ENCODE data around the gene POLR2E.

DNA sequence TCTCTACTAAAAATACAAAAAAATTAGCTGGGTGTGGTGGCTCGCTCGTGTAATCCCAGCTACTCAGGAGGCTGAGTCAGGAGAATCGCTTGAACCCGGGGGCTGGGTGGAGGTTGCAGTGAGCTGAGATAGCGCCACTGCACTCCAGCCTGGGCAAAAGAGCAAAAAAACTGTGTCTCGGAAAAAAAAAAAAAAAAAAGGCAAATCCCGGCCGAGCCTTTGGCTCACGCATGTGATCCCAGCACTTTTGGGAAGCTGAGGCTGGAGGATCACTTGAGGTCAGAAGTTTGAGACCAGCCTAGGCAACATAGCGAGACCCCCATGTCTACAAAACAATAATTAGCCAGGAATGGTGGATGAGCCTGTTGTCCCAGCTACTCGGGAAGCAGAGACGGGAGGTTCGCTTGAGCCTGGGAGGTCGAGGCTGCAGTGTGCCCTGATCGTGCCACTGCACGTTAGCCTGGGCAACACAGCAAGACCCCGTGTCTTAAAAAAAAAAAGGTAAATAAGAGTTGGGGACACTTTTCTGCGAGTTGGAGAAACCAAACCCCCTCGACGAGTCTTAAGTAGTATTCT, 8.0 kb upstream of the POLR2E start:
- TF ChIP-seq, protein P1, sequence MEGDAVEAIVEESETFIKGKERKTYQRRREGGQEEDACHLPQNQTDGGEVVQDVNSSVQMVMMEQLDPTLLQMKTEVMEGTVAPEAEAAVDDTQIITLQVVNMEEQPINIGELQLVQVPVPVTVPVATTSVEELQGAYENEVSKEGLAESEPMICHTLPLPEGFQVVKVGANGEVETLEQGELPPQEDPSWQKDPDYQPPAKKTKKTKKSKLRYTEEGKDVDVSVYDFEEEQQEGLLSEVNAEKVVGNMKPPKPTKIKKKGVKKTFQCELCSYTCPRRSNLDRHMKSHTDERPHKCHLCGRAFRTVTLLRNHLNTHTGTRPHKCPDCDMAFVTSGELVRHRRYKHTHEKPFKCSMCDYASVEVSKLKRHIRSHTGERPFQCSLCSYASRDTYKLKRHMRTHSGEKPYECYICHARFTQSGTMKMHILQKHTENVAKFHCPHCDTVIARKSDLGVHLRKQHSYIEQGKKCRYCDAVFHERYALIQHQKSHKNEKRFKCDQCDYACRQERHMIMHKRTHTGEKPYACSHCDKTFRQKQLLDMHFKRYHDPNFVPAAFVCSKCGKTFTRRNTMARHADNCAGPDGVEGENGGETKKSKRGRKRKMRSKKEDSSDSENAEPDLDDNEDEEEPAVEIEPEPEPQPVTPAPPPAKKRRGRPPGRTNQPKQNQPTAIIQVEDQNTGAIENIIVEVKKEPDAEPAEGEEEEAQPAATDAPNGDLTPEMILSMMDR (conservative IDR thresholded peaks at IDR 0.05; ENCODE audit: low read length): no peak
- no peak for TF ChIP-seq EZH2phosphoT487 (IDR thresholded peaks at IDR 0.05; ENCODE audit: borderline replicate concordance)

Measured in Loucy (cell line).